IMR-90 (cell line): ENCODE measurements around the gene VIPR2. TPM values are rescaled to one million over a fixed set of nuclear protein-coding genes. Genes with fewer than 3 reads are reported as not detected.
"Not testable (repeated sequence)": the region's sequence is repeated elsewhere in the genome, so short reads cannot be mapped to it uniquely, and the experiment has no call there.

ENCODE experiments used
- ATAC-seq: fragments of 200-7000 bp; cut with Tn5 transposase; 2 replicates; pipeline ENCODE4 v1.9.1; 2020; ENCODE audit warnings: low read depth, mild to moderate bottlenecking, moderate library complexity
- BruUV-seq: library from RNA; stranded (reverse); fragments of 400-500 nt; replicated peaks from 2 replicates; lab custom pipeline; 2021; lab: Mats Ljungman, UMichigan
- CTCF ChIA-PET: fragments of 300-600 bp; formaldehyde crosslinking; extraction: SDS; loops from one replicate; lab custom pipeline; 2021; ENCODE audit warnings: antibody characterized with exemption; lab: Yijun Ruan, JAX
- POLR2A ChIA-PET: fragments of 300-600 bp; sonication (Branson Sonifier 250); formaldehyde crosslinking; loops from one replicate; lab custom pipeline; 2022; ENCODE audit warnings: antibody characterized with exemption; ENCODE audit not compliant: unreplicated experiment; lab: Charles Lee
- DNase-seq: peaks from one replicate; pipeline ENCODE4 v3.0.0; 2013
- H2AFZ ChIP-seq: replicated peaks from 2 replicates; pipeline ENCODE3; 2013; ENCODE audit warnings: low read length, mild to moderate bottlenecking; ENCODE audit not compliant: poor library complexity
- H2AK5ac ChIP-seq: 2 replicates; pipeline ENCODE4 v1.6.1; 2013; ENCODE audit warnings: low read depth, low read length, inconsistent platforms
- H2AK9ac ChIP-seq: replicated peaks from 2 replicates; pipeline ENCODE3; 2013; ENCODE audit warnings: mild to moderate bottlenecking, low read depth, low read length, moderate library complexity; ENCODE audit not compliant: poor library complexity
- H2BK120ac ChIP-seq: 2 replicates; pipeline ENCODE4 v1.6.1; 2013; ENCODE audit warnings: low read depth, low read length, inconsistent platforms
- H2BK15ac ChIP-seq: 3 replicates; pipeline ENCODE4 v1.6.1; 2013; ENCODE audit warnings: low read depth, low read length, inconsistent platforms
- H2BK20ac ChIP-seq: 2 replicates; pipeline ENCODE4 v1.6.1; 2013; ENCODE audit warnings: low read depth, mild to moderate bottlenecking, inconsistent platforms, low read length, moderate library complexity
- H2BK5ac ChIP-seq: 2 replicates; pipeline ENCODE4 v1.6.1; 2013; ENCODE audit warnings: mild to moderate bottlenecking, low read depth, low read length, inconsistent platforms; ENCODE audit not compliant: poor library complexity, severe bottlenecking
- H3K14ac ChIP-seq: replicated peaks from 2 replicates; pipeline ENCODE4 v1.6.1; 2013; ENCODE audit warnings: low read depth, low read length, inconsistent platforms
- H3K18ac ChIP-seq: 2 replicates; pipeline ENCODE4 v1.6.1; 2013; ENCODE audit warnings: low read depth, low read length, control low read depth
- H3K23ac ChIP-seq: 2 replicates; pipeline ENCODE4 v1.6.1; 2013; ENCODE audit warnings: low read depth, low read length, inconsistent platforms
- H3K27ac ChIP-seq: 2 replicates; pipeline ENCODE4 v1.5.1; 2013; ENCODE audit warnings: mild to moderate bottlenecking, control low read depth, low read length; ENCODE audit not compliant: insufficient read depth
- H3K27me3 ChIP-seq: 2 replicates; pipeline ENCODE4 v1.6.1; 2013; ENCODE audit warnings: low read length; ENCODE audit not compliant: control insufficient read depth, insufficient read depth
- H3K36me3 ChIP-seq: 2 replicates; pipeline ENCODE4 v1.6.1; 2013; ENCODE audit warnings: low read length, mixed read lengths; ENCODE audit not compliant: control insufficient read depth, insufficient read depth
- H3K4ac ChIP-seq: 2 replicates; pipeline ENCODE4 v1.6.1; 2013; ENCODE audit warnings: low read depth, low read length, inconsistent platforms
- H3K4me1 ChIP-seq: 2 replicates; pipeline ENCODE4 v1.6.1; 2013; ENCODE audit warnings: low read length, mixed read lengths; ENCODE audit not compliant: control insufficient read depth, insufficient read depth
- H3K4me2 ChIP-seq: 2 replicates; pipeline ENCODE4 v1.6.1; 2013; ENCODE audit warnings: low read depth, mild to moderate bottlenecking, control low read depth, low read length, moderate library complexity
- H3K4me3 ChIP-seq: 2 replicates; pipeline ENCODE4 v1.5.1; 2013; ENCODE audit warnings: low read depth, mild to moderate bottlenecking, control low read depth, low read length, moderate library complexity; ENCODE audit not compliant: insufficient read depth
- H3K56ac ChIP-seq: 2 replicates; pipeline ENCODE4 v1.6.1; 2013; ENCODE audit warnings: low read length, inconsistent platforms; ENCODE audit not compliant: insufficient read depth; ENCODE audit errors: extremely low read depth
- H3K79me1 ChIP-seq, 2 experiments: 2 replicates each; pipeline ENCODE4 v1.6.1; 2013; ENCODE audit warnings: low read length in 2 of 2, inconsistent platforms in 1 of 2, low read depth in 1 of 2
- H3K9ac ChIP-seq: 2 replicates; pipeline ENCODE4 v1.6.1; 2013; ENCODE audit warnings: low read depth, low read length, control low read depth
- H3K9me1 ChIP-seq: 2 replicates; pipeline ENCODE4 v1.6.1; 2013; ENCODE audit warnings: low read length, inconsistent platforms; ENCODE audit not compliant: insufficient read depth
- H3K9me3 ChIP-seq: 2 replicates; pipeline ENCODE4 v1.6.1; 2013; ENCODE audit warnings: low read length; ENCODE audit not compliant: control insufficient read depth, insufficient read depth
- H4K20me1 ChIP-seq: 2 replicates; pipeline ENCODE4 v1.6.1; 2013; ENCODE audit warnings: low read length, inconsistent platforms; ENCODE audit not compliant: insufficient read depth
- H4K5ac ChIP-seq: 2 replicates; pipeline ENCODE4 v1.6.1; 2013; ENCODE audit warnings: mild to moderate bottlenecking, low read depth, low read length, control low read depth
- H4K8ac ChIP-seq, 2 experiments: 2 replicates each; pipeline ENCODE4 v1.6.1; 2013; ENCODE audit warnings: low read depth in 2 of 2, low read length in 2 of 2, control low read depth in 1 of 2, inconsistent platforms in 1 of 2
- H4K91ac ChIP-seq: 2 replicates; pipeline ENCODE4 v1.6.1; 2013; ENCODE audit warnings: low read depth, low read length, inconsistent platforms; ENCODE audit not compliant: insufficient read depth
- WGBS, 2 experiments: methylation state at CpG; one replicate each; pipeline versions ENCODE4 v1.1.5 to v1.1.7; 2013; ENCODE audit warnings: missing lambda C conversion rate in 2 of 2; ENCODE audit not compliant: insufficient read length in 1 of 2; ENCODE audit errors: extremely low coverage in 2 of 2; 5-methylcytosine and 5-hydroxymethylcytosine counted together
- dilution Hi-C: fragments of 300-500 bp; cut with HindIII; formaldehyde crosslinking; loops from one replicate; pipeline ENCODE4 v1.14.3; 2018; ENCODE audit warnings: low sequenced_read_pairs; ENCODE audit not compliant: unreplicated experiment
- in situ Hi-C: fragments of 300-500 bp; cut with MboI; formaldehyde crosslinking; loops from 3 replicates; pipeline ENCODE4 v1.14.3; 2019; ENCODE audit warnings: low sequenced_read_pairs, inconsistent platforms, mixed read lengths
- intact Hi-C: fragments of 100-400 bp; cut with micrococcal nuclease; formaldehyde crosslinking; loops from 2 replicates; pipeline ENCODE4 v1.10.0; 2022
- polyA plus RNA-seq, 3 experiments: library from polyadenylated mRNA; depleted of rRNA; stranded (reverse); fragments of >200 nt; gene quantifications; 2 replicates each; pipeline ENCODE4 v1.2.3, GENCODE V29; 2012; ENCODE audit warnings: low replicate concordance in 1 of 3
- total RNA-seq: library from RNA; depleted of rRNA; stranded (reverse); fragments of >200 nt; gene quantifications from 2 replicates; pipeline ENCODE4 v1.2.3, GENCODE V29; 2012

Gene VIPR2
- total and polyA plus RNA-seq, 2 of the 4 experiments (the other 2 are of a cell fraction), result not detected

DNA sequence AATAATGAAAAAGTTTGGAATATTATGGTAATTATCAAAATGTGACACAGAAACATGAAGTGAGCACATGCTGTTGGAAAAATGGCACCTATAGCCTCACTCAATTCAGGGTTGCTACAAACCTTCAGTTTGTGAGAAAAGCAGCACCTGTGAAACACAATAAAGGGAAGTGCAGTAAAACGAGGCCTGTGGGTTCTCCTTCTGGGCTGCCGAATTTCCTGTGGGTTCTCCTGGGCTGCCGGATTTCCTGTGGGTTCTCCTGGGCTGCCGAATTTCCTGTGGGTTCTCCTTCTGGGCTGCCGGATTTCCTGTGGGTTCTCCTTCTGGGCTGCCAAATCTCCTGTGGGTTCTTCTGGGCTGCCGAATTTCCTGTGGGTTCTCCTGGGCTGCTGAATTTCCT lies 30.4 kb upstream of the VIPR2 start:
- no CpG with 5 or more reads among the region's 6 CpGs for WGBS, 2 experiments

More for the DNA sequence above, 30.4 kb upstream of the VIPR2 start:
- dilution Hi-C loops, ATAC-seq, POLR2A ChIA-PET, H3K9ac ChIP-seq, H2BK20ac ChIP-seq, H2BK120ac ChIP-seq, H3K23ac ChIP-seq, in situ Hi-C loops, H3K14ac ChIP-seq, intact Hi-C loops, H3K4me3 ChIP-seq, H3K27ac ChIP-seq, H2AK9ac ChIP-seq, H4K5ac ChIP-seq, H3K18ac ChIP-seq, H3K4me2 ChIP-seq, H4K8ac ChIP-seq, H4K20me1 ChIP-seq, H3K79me1 ChIP-seq, H2AFZ ChIP-seq, BruUV-seq, DNase-seq, H2BK5ac ChIP-seq, CTCF ChIA-PET, H3K4me1 ChIP-seq, H3K4ac ChIP-seq, H3K36me3 ChIP-seq, H4K91ac ChIP-seq, H3K56ac ChIP-seq, H3K27me3 ChIP-seq, H3K9me1 ChIP-seq, H2AK5ac ChIP-seq, H2BK15ac ChIP-seq: not testable (repeated sequence)
- H3K9me3 ChIP-seq, result peaks cover 25% of the 10 kb centered on the region
